ENCODE measurements around the gene TMEM121B.

The TMEM121B gene

GRCh38 chr22:17105143-17106129, 15.7 kb downstream of the TMEM121B start:
- in situ Hi-C loops (cut with HindIII; ENCODE audit: low sequenced_read_pairs) = no loop called here
- H3K4me3 ChIP-seq (ENCODE audit: low read depth, low read length) = no peak overlapping the region
- no peak for DNase-seq (ENCODE audit: low read depth, low spot score)
- no peak for TF ChIP-seq CTCF (IDR thresholded peaks at IDR 0.05; ENCODE audit: low read depth, low read length)

- DNase-seq (ENCODE audit: low read depth, low spot score) = no peak
- no peak for TF ChIP-seq CTCF (IDR thresholded peaks at IDR 0.05; ENCODE audit: low read depth, low read length)
- in situ Hi-C loops (cut with HindIII; ENCODE audit: low sequenced_read_pairs) = no loop called here
- H3K4me3 ChIP-seq (ENCODE audit: low read depth, low read length) = no peak overlapping the region
Measured at GRCh38 chr22:17104336-17104935, 16.7 kb downstream of the TMEM121B start.

- no peak for DNase-seq (ENCODE audit: low read depth, low spot score)
- in situ Hi-C loops (cut with HindIII; ENCODE audit: low sequenced_read_pairs) = no loop called here
- H3K4me3 ChIP-seq (ENCODE audit: low read depth, low read length) = no peak overlapping the region
- TF ChIP-seq CTCF (IDR thresholded peaks at IDR 0.05; ENCODE audit: low read depth, low read length) = no peak
Measured at GRCh38 chr22:17103351-17103750, 17.8 kb downstream of the TMEM121B start.

- no peak for TF ChIP-seq CTCF (IDR thresholded peaks at IDR 0.05; ENCODE audit: low read depth, low read length)
- no peak for DNase-seq (ENCODE audit: low read depth, low spot score)
- in situ Hi-C loops (cut with HindIII; ENCODE audit: low sequenced_read_pairs) = no loop called here
- no peak overlapping the region for H3K4me3 ChIP-seq (ENCODE audit: low read depth, low read length)
Measured at GRCh38 chr22:17102297-17102667, 18.9 kb downstream of the TMEM121B start.

GRCh38 chr22:17101475-17102296, 19.5 kb downstream of the TMEM121B start:
- in situ Hi-C loops (cut with HindIII; ENCODE audit: low sequenced_read_pairs) = no loop called here
- no peak for TF ChIP-seq CTCF (IDR thresholded peaks at IDR 0.05; ENCODE audit: low read depth, low read length)
- no peak for DNase-seq (ENCODE audit: low read depth, low spot score)
- H3K4me3 ChIP-seq (ENCODE audit: low read depth, low read length) = no peak overlapping the region

- no peak for DNase-seq (ENCODE audit: low read depth, low spot score)
- in situ Hi-C loops (cut with HindIII; ENCODE audit: low sequenced_read_pairs) = no loop called here
- no peak for TF ChIP-seq CTCF (IDR thresholded peaks at IDR 0.05; ENCODE audit: low read depth, low read length)
- H3K4me3 ChIP-seq (ENCODE audit: low read depth, low read length) = no peak overlapping the region
Measured at GRCh38 chr22:17100621-17101020, 20.5 kb downstream of the TMEM121B start.
